NCI-H526 (cell line): ENCODE measurements around the gene ARPC5.

Experiments
- DNase-seq, 2 experiments: peaks; one replicate each; lab custom pipeline; 2025; lab: John Stamatoyannopoulos, UW

ARPC5 gene

DNA sequence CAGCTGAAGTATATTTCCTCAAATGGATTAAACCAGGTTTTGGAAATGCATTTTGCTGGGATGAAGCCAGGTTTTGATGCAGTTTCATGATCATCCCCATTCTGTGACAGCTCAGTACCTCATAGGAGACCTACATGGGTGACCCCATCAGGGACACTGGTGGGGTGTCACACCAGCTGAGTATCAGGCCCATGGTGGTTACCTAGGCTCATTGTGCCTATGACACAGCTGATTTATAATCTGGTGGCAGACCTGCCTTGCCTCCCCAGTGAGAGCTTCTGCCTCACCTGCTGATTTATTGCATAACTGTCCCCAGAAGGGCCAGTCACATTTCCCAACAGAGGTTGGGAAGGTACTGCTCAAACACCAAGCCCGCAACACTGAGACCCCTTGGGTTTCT is 49.1 kb downstream of the ARPC5 start:
- no peak for DNase-seq

- no peak for DNase-seq
These were observed 50.5 kb downstream of the ARPC5 start for GRCh38 chr1:183585038-183585437.

DNA sequence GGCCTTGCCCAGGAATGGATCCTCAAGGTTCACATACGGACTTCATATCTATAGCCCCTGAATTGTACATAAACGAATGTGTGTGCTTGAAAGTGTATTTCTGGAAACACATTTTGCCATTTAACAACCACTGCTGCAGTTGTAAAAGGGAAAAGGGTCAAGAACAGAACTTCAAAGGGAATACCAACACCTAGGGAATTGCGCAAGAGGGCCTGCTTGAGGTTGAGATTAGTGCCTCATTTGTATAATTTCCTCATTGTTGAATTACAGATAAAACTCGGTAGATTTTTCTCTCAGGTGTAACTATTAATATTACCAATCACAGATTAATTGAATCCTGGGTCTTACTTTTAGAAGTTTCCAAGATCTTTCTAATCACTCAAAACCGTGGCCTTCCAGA is 51.4 kb downstream of the ARPC5 start:
- DNase-seq = no peak

DNA sequence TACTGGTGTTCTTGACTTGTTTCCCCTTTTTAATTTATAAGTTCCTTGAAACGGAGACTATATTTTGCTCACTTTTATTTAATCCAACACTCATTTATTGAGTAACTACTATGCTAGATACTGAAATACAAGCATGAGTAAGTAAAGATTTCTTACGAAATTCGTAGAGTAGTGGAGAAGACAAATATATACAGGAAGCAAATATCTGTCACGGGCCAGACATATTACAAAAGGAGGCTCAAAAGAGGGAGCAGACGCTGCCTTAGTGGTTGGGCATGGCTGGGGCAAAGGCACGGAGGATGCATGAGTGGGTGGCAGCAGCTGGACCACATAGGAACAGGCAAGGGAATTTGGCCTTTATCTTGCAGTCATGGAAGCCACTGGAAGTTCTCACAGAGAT is 52.1 kb downstream of the ARPC5 start:
- DNase-seq = no peak

DNA sequence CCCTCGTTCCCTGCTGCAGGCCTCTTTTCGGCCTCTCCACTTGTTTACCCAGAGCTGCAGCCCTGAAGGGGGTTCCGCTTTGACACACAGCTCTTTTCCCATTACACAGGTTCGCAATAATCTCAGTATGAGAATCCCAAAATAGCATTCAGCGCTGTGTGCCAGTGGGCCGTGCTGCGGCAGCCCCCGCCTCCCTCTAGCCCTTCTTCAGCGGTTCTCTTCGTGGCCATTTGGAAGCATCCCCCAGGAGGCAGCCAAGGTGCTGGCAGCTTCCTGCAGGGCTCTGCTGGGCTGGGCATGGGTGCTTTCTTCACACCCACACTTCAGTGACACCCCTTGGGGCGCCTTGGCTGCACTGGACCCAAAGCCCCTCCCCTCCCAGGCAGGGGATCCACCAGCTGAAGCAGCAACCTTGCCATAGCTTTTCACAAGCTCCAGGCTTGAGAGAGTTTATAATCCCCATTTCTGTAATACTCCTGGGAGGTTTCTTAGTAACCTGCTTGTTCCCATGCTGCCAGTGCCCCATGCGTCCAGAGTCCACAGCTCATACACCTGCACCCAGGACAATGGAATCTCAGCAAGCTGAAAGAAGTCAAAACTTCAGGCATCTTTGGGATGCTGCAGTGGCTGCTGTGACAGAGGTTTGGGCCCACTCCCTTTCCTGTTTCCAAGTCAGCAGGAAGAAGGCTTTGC is 53.4 kb downstream of the ARPC5 start:
- DNase-seq = no peak

DNA sequence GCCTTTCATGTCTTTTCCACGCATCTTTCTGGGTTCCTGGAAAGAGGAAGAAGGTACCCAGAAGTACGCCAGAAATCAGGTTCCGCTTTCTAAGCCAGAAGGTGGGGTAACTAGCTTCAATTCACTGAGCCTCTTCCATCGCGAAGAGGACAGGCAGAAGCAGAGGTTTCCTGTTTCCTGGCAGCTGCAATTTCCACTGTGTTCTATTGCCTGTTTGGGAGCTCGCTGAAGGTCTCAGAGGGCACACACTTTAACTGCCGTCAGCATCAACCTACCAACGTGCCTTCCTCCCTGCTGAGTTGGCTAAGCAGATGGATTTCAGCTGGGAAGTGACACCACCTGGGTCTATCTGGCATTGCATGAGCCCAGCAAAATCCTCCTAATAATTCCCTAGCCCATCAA is 55.3 kb downstream of the ARPC5 start:
- peak; percentile 75 to 91 for DNase-seq

- no peak for DNase-seq
These were observed 56.7 kb downstream of the ARPC5 start for GRCh38 chr1:183578856-183579255.

DNA sequence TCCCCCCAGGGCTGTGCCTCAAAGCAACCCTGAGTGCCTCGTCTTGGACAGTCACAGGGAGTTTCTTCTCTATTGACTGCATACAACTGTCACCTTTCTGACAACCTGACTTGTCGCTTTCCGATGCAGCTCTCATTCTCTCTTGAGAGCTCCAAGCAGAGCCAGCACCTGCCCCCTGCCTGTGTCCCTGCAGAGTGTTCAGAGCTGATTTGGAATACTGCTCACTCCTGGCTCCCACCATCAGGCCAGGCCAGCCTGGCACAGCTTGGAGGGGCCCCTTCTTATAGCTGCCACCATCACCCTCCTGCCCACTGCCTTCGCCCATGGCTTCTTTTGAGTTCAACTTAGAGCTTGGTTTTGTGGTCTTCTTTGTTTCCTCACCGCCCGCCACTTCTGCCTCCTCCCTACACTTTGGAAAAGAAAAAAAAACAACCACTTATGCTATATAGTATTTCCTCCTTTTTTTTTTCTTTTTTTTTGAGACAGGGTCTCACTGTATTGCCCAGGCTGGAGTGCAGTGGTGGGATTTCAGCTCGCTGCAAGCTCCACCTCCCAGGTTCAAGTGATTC is 57.6 kb downstream of the ARPC5 start:
- DNase-seq = no peak

DNA sequence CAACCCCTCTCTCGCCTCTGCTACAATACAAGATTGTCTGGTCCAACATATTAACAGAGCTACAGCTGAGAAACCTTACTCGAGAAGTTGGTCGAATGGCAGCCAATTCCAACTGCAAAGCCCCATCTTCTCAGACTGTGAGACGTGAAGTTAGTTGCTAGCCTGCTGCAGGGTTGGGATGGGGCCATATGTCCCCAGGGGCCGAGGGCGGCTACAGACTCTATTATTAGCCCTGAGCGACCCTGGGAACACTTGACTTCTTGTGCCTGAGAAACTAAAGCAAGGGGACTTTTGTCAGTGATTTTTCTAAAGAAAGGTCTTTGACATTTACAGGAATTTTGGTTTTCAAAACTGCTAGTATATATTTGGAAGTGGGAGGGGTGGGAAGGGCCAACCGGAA is 59.0 kb downstream of the ARPC5 start:
- no peak for DNase-seq

- DNase-seq = no peak
These were observed 60.0 kb downstream of the ARPC5 start for GRCh38 chr1:183575606-183576005.

GRCh38 chr1:183572721-183573120 is 62.9 kb downstream of the ARPC5 start:
- DNase-seq = no peak

DNA sequence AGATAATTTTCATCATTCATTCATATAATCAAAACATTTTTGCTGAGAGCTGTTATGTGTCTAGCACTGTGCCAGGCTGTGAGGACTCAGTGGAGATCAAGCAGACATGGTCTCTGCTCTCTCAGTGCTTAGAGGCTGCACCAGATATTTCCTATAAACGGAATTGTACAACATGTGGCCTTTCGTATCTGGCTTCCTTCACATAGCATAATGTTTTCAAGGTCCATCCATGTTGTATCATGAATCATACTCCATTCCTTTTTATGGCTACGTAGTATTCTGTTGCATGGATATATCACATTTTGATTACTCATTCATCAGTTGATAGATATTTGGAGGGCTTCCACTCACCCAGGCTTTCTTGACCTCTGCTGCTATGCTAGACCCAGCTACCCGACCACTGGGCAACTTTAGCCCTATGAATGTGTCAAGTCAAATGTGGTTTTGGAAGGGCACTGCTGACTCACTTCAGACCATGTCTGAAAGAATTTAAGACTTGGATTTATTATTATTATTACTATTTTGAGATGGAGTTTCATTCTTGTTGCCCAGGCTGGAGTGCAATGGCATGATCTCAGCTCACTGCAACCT is 63.8 kb downstream of the ARPC5 start:
- DNase-seq = no peak
